Stimulated activated CD4-positive, alpha-beta T cell treated with anti-CD3 and anti-CD28 coated beads, Interleukin-2, amount 100 ng/mL, for 48 hours (primary cell): ENCODE measurements around the gene STH.

Experiments
- DNase-seq, 2 donors: peaks; one replicate each; pipeline ENCODE4 v3.0.0-alpha.2; 2020

STH gene

GRCh38 chr17:45968732-45969131, 30.3 kb upstream of the STH start:
- DNase-seq, result no peak

- DNase-seq, result no peak
Measured at GRCh38 chr17:45969726-45970125, 29.3 kb upstream of the STH start.

- DNase-seq, result no peak
Measured at GRCh38 chr17:45970659-45971058, 28.4 kb upstream of the STH start.

DNA sequence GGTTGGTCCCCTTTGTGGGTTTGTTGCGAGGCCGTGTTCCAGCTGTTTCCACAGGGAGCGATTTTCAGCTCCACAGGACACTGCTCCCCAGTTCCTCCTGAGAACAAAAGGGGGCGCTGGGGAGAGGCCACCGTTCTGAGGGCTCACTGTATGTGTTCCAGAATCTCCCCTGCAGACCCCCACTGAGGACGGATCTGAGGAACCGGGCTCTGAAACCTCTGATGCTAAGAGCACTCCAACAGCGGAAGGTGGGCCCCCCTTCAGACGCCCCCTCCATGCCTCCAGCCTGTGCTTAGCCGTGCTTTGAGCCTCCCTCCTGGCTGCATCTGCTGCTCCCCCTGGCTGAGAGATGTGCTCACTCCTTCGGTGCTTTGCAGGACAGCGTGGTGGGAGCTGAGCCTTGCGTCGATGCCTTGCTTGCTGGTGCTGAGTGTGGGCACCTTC, 27.3 kb upstream of the STH start:
- DNase-seq, result no peak

GRCh38 chr17:45972531-45972930, 26.5 kb upstream of the STH start:
- DNase-seq, result no peak

GRCh38 chr17:45973099-45973780, 25.8 kb upstream of the STH start:
- DNase-seq, result no peak

DNA sequence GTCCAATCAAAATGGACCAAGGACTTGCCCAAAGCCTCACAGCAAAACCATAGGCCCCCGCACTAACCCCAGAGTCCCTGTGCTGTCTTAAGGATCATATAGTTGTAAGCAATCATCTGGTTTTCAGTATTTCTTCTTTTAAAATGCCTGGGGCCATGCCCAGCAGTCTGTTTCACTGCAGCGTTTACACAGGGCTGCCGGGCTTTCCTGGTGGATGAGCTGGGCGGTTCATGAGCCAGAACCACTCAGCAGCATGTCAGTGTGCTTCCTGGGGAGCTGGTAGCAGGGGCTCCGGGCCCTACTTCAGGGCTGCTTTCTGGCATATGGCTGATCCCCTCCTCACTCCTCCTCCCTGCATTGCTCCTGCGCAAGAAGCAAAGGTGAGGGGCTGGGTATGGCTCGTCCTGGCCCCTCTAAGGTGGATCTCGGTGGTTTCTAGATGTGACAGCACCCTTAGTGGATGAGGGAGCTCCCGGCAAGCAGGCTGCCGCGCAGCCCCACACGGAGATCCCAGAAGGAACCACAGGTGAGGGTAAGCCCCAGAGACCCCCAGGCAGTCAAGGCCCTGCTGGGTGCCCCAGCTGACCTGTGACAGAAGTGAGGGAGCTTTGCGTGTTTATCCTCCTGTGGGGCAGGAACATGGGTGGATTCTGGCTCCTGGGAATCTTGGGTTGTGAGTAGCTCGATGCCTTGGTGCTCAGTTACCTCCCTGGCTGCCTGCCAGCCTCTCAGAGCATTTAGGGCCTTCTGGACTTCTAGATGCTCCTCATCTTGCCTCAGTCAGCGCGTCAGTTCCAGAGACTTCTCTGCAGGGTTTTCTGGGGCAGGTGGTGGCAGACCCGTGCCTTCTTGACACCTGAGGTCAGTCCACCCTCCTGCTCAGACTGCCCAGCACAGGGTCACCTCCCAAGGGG, 24.8 kb upstream of the STH start:
- no peak for DNase-seq

GRCh38 chr17:45974916-45975630, 24.0 kb upstream of the STH start:
- DNase-seq, result no peak

DNA sequence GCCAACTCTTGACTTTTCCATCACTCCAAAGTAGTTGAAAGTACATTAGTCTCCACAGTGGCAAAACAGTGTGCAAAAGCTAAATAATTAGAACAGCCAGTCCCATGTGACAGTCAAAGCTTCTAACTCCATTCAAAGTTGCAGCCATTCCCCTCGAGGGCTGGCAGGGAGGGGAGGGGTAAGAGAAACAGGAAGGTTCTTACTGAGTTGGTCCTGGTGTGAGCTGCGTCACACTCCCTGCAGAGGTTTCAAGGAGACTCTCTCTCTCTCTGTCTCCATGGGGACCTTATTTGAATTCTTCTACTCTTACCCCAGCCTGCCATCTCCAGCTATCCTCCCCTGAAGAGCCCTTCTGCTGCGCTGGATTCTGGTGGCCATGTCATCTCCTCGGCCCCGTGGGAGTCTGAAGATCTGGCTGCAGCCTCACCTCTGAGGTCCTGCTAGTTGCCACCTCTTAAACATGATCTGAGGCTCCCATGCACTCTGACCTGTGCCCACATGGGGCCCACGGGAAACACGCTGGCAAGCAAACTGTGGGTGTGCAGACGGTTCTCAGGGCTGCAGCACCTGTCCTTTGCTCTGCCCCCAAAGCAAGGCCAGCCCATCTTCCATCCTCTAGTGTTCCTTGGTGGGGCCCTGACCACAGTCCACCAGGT, 23.3 kb upstream of the STH start:
- DNase-seq, result no peak

DNA sequence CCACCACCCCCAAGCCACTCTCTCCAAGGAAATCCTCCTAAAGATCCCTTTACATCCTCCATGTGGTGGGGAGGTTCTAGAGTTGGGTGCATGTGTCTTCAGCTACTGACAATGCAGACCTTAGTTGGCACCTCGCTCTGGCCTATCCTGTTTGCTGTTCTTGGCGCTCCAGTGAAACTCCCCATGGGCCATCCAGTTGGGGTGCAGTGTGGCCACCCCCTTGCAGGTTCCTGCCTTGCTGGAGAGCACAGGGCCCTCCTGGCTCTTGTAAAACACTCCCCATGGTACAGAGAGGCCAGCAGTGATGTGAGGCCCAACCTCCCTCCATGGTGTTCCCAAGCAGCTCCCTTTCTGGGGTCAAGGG, 22.7 kb upstream of the STH start:
- DNase-seq, result no peak

- DNase-seq, result no peak
Measured at GRCh38 chr17:45976755-45977505, 22.1 kb upstream of the STH start.

DNA sequence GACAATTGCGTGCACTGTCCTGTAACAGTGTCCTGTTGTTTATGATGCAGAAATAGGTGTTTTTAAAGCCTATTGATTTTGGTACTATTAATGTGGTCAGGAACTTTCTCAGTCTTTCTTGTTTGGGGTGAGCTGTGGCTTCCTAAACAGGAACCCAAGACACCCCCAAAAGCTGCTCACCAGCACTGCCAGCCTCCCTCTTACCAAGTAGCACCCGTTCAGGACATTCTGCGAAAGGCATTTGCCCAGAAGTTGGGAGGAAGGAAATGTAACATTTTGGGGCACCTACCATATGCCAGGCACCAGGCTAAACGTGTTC, 21.6 kb upstream of the STH start:
- DNase-seq, result no peak

DNA sequence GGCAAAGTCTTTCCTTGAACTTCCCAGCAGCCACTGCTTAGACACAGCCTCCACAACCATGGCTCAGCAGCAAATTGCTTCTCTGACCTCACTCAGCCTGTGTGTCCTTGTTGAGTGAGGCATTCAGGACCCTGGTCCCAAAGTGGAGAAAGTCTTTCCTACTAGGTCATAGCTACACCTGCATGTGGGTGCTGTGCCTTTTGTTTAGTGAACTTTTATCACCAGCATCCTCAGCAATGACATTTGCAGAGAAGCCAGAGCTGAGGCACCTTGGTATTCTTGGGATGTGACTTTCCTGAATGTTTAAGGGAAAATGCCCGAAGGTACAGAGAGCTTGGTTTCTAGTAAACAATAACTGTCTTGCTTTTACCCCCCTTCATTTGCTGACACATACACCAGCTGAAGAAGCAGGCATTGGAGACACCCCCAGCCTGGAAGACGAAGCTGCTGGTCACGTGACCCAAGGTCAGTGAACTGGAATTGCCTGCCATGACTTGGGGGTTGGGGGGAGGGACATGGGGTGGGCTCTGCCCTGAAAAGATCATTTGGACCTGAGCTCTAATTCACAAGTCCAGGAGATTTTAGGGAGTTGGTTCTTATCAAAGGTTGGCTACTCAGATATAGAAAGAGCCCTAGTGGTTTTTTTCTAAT, 20.9 kb upstream of the STH start:
- DNase-seq, result no peak

GRCh38 chr17:45979137-45979536, 19.9 kb upstream of the STH start:
- no peak for DNase-seq

GRCh38 chr17:45980855-45981254, 18.2 kb upstream of the STH start:
- DNase-seq, result no peak

DNA sequence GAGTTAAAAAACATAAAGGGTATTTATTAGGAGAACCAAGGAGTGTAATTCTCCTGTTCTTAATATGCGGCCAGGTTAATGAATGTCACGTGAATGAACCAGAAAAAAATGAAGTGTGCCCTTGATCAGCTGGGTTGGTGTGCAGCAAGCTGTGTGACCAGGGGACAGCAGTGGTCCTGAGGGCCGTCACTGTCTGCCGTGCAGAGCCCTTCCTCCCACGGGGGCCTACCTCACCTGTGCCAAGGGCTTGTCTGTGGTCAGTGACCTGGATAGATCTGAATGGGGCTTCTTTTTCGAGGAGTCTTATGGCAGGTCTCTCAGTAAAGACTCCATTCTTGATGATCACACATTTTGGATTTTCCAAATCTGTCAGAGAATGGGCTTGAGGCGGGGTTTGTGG, 17.7 kb upstream of the STH start:
- DNase-seq, result no peak

- no peak for DNase-seq
Measured at GRCh38 chr17:45982791-45983613, 16.0 kb upstream of the STH start.

- no peak for DNase-seq
Measured at GRCh38 chr17:45983614-45984310, 15.3 kb upstream of the STH start.

- no peak for DNase-seq
Measured at GRCh38 chr17:45984368-45984767, 14.7 kb upstream of the STH start.

DNA sequence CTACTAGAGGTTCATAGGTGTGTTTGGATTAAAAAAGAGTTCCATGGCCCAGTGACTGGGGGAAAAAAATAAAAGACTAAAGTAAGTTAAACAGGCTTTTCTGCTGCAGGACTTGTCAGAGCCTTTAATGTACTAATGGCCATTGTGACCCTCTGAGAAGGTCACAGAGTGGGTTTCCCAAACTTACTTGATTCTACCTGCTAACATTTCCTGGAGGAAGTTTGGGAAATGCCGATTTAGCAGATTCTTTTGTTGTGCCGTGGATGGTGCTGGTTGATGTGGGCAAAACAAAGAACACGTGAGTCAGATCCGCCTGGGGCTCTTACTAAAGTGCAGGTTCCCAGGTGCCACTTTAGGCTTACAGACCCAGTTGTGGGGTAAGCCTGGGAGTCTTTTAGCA, 13.6 kb upstream of the STH start:
- no peak for DNase-seq

- no peak for DNase-seq
Measured at GRCh38 chr17:45986056-45986455, 13.0 kb upstream of the STH start.
